SU-DHL-6 (cell line): Measurements from ENCODE around the gene ARHGEF1.

ENCODE experiments used
- CTCF ChIP-seq: fragments of 200-600 bp; sonication (generic); IDR thresholded peaks from one replicate; pipeline ENCODE4 v1.5.1; 2017; ENCODE audit warnings: antibody characterized with exemption, mild to moderate bottlenecking, low read length, moderate library complexity; ENCODE audit not compliant: insufficient read depth, poor library complexity, severe bottlenecking
- EZH2phosphoT487 ChIP-seq: fragments of 200-600 bp; sonication (generic), shearing (Covaris generic); conservative IDR thresholded peaks from 2 replicates; pipeline ENCODE4 v1.6.1; 2018; ENCODE audit warnings: mild to moderate bottlenecking, antibody characterized with exemption, low read length, moderate library complexity, mixed read lengths

DNA sequence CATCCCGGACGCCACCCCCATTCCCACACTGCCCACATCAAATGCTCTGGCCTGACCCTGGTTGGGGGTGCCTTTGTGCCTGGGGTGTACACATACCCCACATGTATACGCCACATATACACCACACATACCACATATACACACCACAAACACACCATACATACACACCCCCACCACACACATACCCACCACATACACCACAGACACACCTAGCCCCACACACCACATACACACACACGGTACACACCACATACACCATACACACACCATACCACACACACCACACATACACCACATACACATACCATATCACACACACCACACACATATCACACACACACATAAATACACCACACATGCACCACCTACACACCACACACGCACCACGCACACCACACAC lies 35.1 kb downstream of the ARHGEF1 start:
- TF ChIP-seq CTCF (no peak), EZH2phosphoT487 (no peak)
